GM23338 (cell line): Measurements from ENCODE around the gene SH3BP4. TPM values are rescaled to one million over a fixed set of nuclear protein-coding genes. Genes with fewer than 3 reads are reported as not detected.

ENCODE experiments used
- ATAC-seq: fragments of 200-7000 bp; cut with Tn5 transposase; 3 replicates; pipeline ENCODE4 v1.9.1; 2020
- DNase-seq: peaks from one replicate; pipeline ENCODE4 v3.0.0-alpha.2; 2015; ENCODE audit warnings: low spot score
- H2AFZ ChIP-seq: fragments of 200-600 bp; sonication (generic); 2 replicates; pipeline ENCODE4 v1.8.0; 2016; ENCODE audit warnings: antibody characterized with exemption, mild to moderate bottlenecking, moderate library complexity
- H3F3A ChIP-seq: fragments of 200-600 bp; sonication (generic); replicated peaks from 2 replicates; pipeline ENCODE4 v1.8.0; 2017; ENCODE audit warnings: antibody characterized with exemption, mixed run types, low read depth
- H3K27ac ChIP-seq: fragments of 200-600 bp; sonication (generic); 2 replicates; pipeline ENCODE4 v1.6.1; 2016; ENCODE audit warnings: low read depth
- H3K27me3 ChIP-seq: fragments of 200-600 bp; sonication (generic); 2 replicates; pipeline ENCODE4 v1.8.0; 2016; ENCODE audit warnings: mild to moderate bottlenecking, mixed run types, moderate library complexity; ENCODE audit not compliant: insufficient read depth
- H3K36me3 ChIP-seq: fragments of 200-600 bp; sonication (generic); 2 replicates; pipeline ENCODE4 v1.8.0; 2016; ENCODE audit warnings: mild to moderate bottlenecking; ENCODE audit not compliant: insufficient read depth
- H3K4me1 ChIP-seq: fragments of 200-600 bp; sonication (generic); 2 replicates; pipeline ENCODE4 v1.8.0; 2016; ENCODE audit warnings: mild to moderate bottlenecking, moderate library complexity; ENCODE audit not compliant: insufficient read depth
- H3K4me2 ChIP-seq: fragments of 200-600 bp; sonication (generic); 2 replicates; pipeline ENCODE4 v1.7.1; 2017; ENCODE audit warnings: mixed run types
- H3K4me3 ChIP-seq: fragments of 200-600 bp; sonication (generic); 2 replicates; pipeline ENCODE4 v1.6.1; 2016; ENCODE audit warnings: mixed run types
- H3K79me2 ChIP-seq: fragments of 200-600 bp; sonication (generic); replicated peaks from 2 replicates; pipeline ENCODE4 v1.8.0; 2017; ENCODE audit warnings: mild to moderate bottlenecking; ENCODE audit not compliant: insufficient read depth
- H3K9me2 ChIP-seq: fragments of 200-600 bp; sonication (generic); 2 replicates; pipeline ENCODE4 v1.8.0; 2017; ENCODE audit not compliant: insufficient read depth
- H4K20me1 ChIP-seq: fragments of 200-600 bp; sonication (generic); replicated peaks from 2 replicates; pipeline ENCODE4 v1.8.0; 2017; ENCODE audit warnings: mild to moderate bottlenecking; ENCODE audit not compliant: insufficient read depth
- H3K27ac Mint-ChIP-seq: 2 replicates; pipeline ENCODE4 v1.8.0; 2020; ENCODE audit warnings: inconsistent platforms, mild to moderate bottlenecking, moderate library complexity, mixed read lengths
- H3K27me3 Mint-ChIP-seq: 3 replicates; pipeline ENCODE4 v1.8.0; 2022; ENCODE audit warnings: low read depth, mild to moderate bottlenecking, moderate library complexity, mixed read lengths, inconsistent platforms; ENCODE audit not compliant: insufficient read depth, poor library complexity
- H3K36me3 Mint-ChIP-seq: 3 replicates; pipeline ENCODE4 v1.8.0; 2021; ENCODE audit warnings: low read depth, mild to moderate bottlenecking, inconsistent platforms, moderate library complexity, mixed read lengths
- H3K4me1 Mint-ChIP-seq: 3 replicates; pipeline ENCODE4 v1.8.0; 2020; ENCODE audit warnings: mild to moderate bottlenecking, inconsistent platforms, mixed read lengths
- H3K4me3 Mint-ChIP-seq: 3 replicates; pipeline ENCODE4 v1.8.0; 2021; ENCODE audit warnings: moderate library complexity, mild to moderate bottlenecking, inconsistent platforms, mixed read lengths
- H3K9me3 Mint-ChIP-seq: 3 replicates; pipeline ENCODE4 v1.8.0; 2020; ENCODE audit warnings: moderate library complexity, mild to moderate bottlenecking, inconsistent platforms, mixed read lengths
- CREB1 ChIP-seq: fragments of 250-450 bp; sonication (Bioruptor Pico); IDR thresholded peaks from 2 replicates; pipeline ENCODE4 v1.5.0; 2020; ENCODE audit warnings: low read depth, mild to moderate bottlenecking, moderate library complexity
- CTCF ChIP-seq, 2 experiments: fragments of 200-600 bp in 1 of 2; sonication (generic) in 1 of 2; conservative IDR thresholded peaks; 2 replicates each; pipeline versions ENCODE4 v1.5.1 to v1.6.1; 2016 to 2017; ENCODE audit warnings: antibody characterized with exemption in 2 of 2, low read depth in 2 of 2, mild to moderate bottlenecking in 2 of 2, moderate library complexity in 1 of 2
- ETS1 ChIP-seq: IDR thresholded peaks from 2 replicates; pipeline ENCODE4 v1.6.1; 2016; ENCODE audit warnings: antibody characterized with exemption
- EZH2 ChIP-seq: fragments of 200-600 bp; sonication (generic); IDR thresholded peaks from one replicate; pipeline ENCODE4 v1.8.0; 2017; ENCODE audit warnings: antibody characterized with exemption, mild to moderate bottlenecking, low read depth; ENCODE audit not compliant: unreplicated experiment
- EZH2phosphoT487 ChIP-seq: fragments of 200-600 bp; sonication (generic); IDR thresholded peaks from one replicate; pipeline ENCODE4 v1.8.1; 2018; ENCODE audit warnings: antibody characterized with exemption; ENCODE audit not compliant: unreplicated experiment
- JUNB ChIP-seq: IDR thresholded peaks from one replicate; pipeline ENCODE4 v1.6.1; 2016; ENCODE audit warnings: antibody characterized with exemption; ENCODE audit not compliant: unreplicated experiment
- REST ChIP-seq: IDR thresholded peaks from one replicate; pipeline ENCODE4 v1.6.1; 2018; ENCODE audit warnings: antibody characterized with exemption; ENCODE audit not compliant: unreplicated experiment
- STAT1 ChIP-seq: IDR thresholded peaks from one replicate; pipeline ENCODE4 v1.6.1; 2016; ENCODE audit warnings: antibody characterized with exemption; ENCODE audit not compliant: unreplicated experiment
- ZNF114 ChIP-seq: fragments of 250-450 bp; sonication (Bioruptor Pico); IDR thresholded peaks from 2 replicates; pipeline ENCODE4 v1.5.0; 2020; ENCODE audit warnings: mild to moderate bottlenecking, moderate library complexity
- polyA plus RNA-seq: library from polyadenylated mRNA; unstranded; fragments of >200 nt; fragmentation: Nextera tagmentation; extraction: Ambion mirVana; gene quantifications from 2 replicates; pipeline ENCODE4 v1.2.1, GENCODE V29; 2016
- total RNA-seq: library from RNA; depleted of rRNA; stranded (reverse); fragments of >200 nt; shearing (Covaris generic); gene quantifications from 2 replicates; pipeline ENCODE4 v1.2.3, GENCODE V29; 2014

The SH3BP4 gene
- total and polyA plus RNA-seq, 2 experiments from 2014 or later: 15.6 to 50.9 TPM

GRCh38 chr2:235048549-235048948 is 96.7 kb downstream of the SH3BP4 start (continued):
- no peak for TF ChIP-seq CREB1 (CRISPR knock-in tag)
- TF ChIP-seq ETS1: no peak
- no peak for TF ChIP-seq REST
- no peak for TF ChIP-seq STAT1

GRCh38 chr2:235049069-235049468 is 97.3 kb downstream of the SH3BP4 start:
- Mint-ChIP-seq H3K27me3 (peaks cover 5% of the 10 kb centered on the region), H3K4me3 (no peak overlapping the region), H3K4me1 (peaks cover 3% of the 10 kb centered on the region; the same call in 1 of the 3 replicates), H3K9me3 (no peaks in the 10 kb centered on the region), H3K27ac (no peak overlapping the region), H3K36me3 (peaks cover 32% of the 10 kb centered on the region)
- Histone ChIP-seq H3K27me3 (no peaks in the 10 kb centered on the region), H3K36me3 (peaks cover 4% of the 10 kb centered on the region; the same call in 1 of the 2 replicates), H3K27ac (no peak overlapping the region), H2AFZ (no peak overlapping the region), H3K4me2 (no peak overlapping the region), H3K79me2 (peaks cover 59% of the 10 kb centered on the region), H3K9me2 (no peaks in the 10 kb centered on the region), H4K20me1 (peaks cover 25% of the 10 kb centered on the region), H3K4me3 (no peak overlapping the region), H3F3A (no peaks in the 10 kb centered on the region), H3K4me1 (no peaks in the 10 kb centered on the region)
- ATAC-seq: no peak
- TF ChIP-seq ZNF114 (CRISPR knock-in tag) (no peak), CTCF (conservative IDR thresholded peaks at IDR 0.05; ENCODE audit: low read depth in 2 of 2) (no peak), EZH2 (no peak), ETS1 (no peak), JUNB (no peak), EZH2phosphoT487 (no peak), STAT1 (no peak)
- no peak for DNase-seq
